Stimulated activated CD4-positive, alpha-beta T cell treated with anti-CD3 and anti-CD28 coated beads, TNF-alpha, amount 100 ng/mL, for 48 hours (primary cell): Measurements from ENCODE around the gene HYAL2.

Experiments
- DNase-seq, 3 donors: peaks; one replicate each; pipeline ENCODE4 v3.0.0-alpha.2; 2020; ENCODE audit warnings: low read depth in 3 of 3

Gene HYAL2

DNA sequence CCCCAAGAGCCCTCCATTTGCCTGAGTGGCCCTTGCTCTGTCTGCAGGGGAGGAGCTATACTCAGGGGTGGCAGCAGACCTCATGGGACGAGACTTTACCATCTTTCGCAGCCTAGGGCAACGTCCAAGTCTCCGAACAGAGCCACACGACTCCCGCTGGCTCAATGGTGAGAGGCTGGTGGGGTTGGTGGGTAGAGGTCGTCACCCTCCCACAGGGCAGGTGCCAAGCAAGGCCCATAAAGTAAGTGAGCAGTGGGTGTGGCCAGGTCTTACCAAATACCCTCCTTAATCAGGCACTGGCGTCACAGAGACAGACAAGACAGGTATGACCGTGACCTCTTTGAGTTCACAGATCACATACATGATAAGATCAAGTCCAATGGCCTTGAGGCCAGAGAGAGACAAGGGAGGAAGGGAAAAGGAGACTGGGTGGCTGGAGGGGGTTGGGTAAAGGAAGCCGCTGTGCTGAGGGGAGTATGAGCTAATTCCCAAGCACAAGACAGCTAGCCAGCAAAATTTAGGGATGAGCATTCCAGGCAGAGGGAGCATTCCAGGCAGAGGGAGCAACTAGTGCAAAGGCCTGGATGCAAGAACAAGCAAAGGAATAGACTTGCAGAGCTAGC is 51.1 kb downstream of the HYAL2 start:
- no peak for DNase-seq

DNA sequence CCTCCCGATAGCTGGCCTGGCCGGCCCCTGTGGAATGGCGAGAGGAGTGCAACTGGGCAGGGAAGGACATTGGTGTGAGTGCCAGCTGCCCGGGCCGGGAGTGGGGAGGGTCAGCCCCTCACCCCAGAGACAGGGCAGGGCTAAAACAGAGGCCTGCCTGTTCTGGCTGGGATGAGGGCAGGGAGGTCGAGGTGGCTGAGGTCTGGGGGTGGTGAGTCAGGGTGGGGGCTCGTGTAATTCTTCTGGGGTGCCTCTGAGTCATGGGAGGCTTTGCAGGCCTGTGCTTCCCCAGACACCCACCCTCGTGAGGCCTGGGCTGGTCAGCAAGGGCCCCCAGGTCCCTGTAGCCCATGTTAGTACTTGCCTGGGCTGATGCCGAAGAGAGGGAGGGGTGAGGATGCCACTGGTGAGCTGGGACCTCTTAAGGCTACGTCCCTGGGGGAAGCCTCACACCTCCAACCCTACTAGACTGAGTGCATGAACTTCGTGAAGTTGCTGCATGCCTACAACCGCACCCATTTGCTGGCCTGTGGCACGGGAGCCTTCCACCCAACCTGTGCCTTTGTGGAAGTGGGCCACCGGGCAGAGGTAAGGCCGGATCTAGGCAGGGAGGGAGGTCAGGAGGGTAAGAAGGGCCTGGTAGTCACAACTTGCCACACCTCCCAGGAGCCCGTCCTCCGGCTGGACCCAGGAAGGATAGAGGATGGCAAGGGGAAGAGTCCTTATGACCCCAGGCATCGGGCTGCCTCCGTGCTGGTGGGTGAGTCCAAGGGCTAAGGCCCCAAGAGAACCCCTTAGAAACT is 51.9 kb downstream of the HYAL2 start:
- no peak for DNase-seq

DNA sequence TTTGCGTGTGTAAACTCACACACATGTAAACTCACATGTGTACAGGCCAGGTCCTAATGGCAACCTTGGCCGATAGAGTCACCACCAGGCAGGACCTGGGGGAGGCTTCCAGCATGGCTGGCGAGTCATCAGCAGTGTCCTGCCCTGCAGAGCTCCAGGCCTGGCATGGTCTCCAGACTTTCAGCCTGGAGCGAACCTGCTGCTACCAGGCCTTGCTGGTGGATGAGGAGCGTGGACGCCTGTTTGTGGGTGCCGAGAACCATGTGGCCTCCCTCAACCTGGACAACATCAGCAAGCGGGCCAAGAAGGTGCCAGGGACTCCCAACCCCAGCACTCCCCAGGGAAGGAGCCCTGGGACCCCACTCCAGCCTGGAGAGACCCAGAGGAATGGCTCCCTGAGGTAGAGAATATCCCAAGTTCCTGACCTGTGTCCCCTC is 52.5 kb downstream of the HYAL2 start:
- DNase-seq = no peak

DNA sequence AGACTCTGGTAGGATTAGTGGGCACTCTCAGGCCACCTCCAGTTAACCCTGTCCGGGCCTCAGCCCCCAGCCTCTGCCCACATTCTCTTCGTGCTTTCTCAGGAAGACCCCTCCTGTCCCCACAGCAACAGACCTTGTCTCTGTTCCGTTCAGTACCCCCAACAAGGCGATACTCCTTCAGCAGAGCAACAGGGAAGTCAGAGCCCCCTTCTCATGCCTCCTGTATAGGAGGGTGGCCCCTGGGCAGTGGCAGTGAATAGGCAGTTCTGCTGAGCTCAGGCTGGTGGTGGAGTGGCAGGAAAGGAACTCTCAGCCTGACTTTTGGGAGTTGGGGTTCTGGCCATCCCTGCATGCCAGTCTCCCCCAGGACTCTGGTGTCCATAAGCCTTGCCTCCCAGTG is 53.1 kb downstream of the HYAL2 start:
- DNase-seq = no peak

DNA sequence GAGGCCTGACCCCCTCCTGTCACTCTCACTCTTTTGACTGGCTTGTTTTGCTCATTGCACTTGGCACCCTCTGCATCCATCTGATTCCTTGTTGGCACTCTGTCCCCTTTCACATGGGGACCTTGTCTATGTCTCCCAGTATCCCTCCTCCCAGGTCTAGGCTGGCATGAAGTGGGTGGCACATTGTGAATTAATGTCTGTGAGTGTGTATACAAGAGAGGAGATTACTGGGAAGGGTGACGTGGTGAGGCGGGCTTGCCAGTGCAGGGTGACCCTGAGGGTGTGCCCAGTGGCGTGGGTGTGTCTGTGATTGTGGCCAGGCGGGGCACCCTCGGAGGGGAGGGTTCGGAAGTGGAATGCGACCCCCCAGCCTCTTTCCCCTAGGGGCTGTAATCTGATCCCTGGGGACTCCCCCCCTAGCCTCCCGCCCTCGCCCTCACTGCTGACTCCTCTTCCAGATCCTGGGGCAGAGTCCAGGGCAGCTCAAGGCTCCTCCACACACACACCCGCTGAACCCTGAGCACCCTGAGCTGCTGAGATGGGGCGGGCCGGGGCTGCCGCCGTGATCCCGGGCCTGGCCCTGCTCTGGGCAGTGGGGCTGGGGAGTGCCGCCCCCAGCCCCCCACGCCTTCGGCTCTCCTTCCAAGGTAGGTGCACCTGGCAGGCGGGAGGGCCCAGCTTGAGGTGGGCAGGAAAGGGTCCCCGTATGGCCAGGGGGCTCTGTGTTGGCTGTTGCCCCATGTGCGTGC is 53.7 kb downstream of the HYAL2 start, which contains the start of gene SEMA3B:
TSS of gene SEMA3B (plus strand) at position 445 of the 749 bp plus-strand sequence. CDS start at position 539, 94 bp downstream.
- no peak for DNase-seq

DNA sequence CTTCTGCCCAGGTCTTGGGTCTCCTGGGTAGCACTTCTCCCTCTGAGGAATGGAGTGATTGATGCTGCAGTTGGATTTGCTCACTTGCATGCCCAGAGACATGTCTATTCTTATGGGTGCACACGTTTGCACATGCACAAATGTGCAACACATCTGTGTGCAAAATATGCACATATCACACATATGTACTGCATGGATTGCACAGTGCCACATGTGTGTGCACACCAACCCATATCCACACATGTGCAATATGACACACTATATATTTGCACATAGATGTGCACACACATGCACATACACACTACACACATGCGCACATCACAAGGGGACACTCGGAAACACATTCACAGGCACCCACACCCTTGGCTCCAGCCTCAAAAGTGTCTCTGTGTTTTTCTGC is 54.3 kb downstream of the HYAL2 start:
- DNase-seq = no peak
